ENCODE data around the gene PPP3R1. TPM values are rescaled to one million over a fixed set of nuclear protein-coding genes. Genes with fewer than 3 reads are reported as not detected.

PPP3R1 gene
- total RNA-seq = 84.2 and 85.9 TPM in 2 replicates

DNA sequence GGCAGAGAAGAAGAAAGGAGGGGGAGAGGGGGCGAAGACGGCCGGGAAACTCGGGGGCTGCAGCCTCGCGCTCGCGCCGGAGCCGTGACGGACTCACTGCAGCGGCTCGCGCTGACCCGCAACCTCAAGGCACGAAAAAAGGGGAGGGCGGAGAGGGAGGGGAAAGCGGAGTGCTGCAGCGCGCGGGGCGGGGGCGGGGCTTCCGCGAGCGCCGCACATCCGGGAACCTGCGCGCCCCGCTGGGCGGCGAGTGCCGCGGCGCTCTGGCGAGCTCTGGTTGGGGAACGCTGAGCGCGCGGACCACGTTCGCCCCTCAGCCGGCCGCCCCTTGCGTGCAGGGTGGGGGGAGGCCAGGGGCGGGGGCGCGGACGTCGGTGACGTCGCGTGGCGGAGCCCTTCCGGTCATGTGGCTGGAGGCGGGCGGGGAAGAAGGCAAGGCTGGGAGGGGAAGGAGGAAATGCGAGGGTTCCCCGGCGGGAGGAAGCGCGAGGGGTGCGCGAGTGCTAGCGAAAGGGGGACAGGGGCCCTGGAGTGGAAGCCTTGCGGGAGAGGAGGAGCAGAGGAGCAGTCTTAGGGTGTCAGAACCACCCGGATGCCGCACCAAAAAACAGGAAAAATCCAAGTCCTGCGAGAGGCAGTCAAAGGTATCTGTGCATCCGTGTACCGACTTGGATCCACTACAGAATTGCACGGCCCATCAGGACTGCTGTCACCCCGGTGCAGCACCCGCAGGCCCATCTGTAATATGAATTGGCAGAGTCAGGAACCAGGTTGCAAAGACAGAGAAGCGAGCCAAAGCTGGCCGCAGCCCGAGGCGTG, at the start of gene PPP3R1:
Gene PPP3R1, minus strand, starts transcription at position 133 of the 819 bp plus-strand sequence. CDS start 405 bp downstream, outside the sequence.
- intact Hi-C loops (cut with micrococcal nuclease) = loop anchor here (1.0 to 10.0 kb wide), 7 partner anchors 110 to 1938 kb away; partner anchors contain the start of genes APLF, C2orf42 and FBXO48
- peaks cover 6% of the 10 kb centered on the region for H3K27me3 Mint-ChIP-seq (ENCODE audit: insufficient read depth)
- peaks cover 50% of the 10 kb centered on the region for H3K4me1 Mint-ChIP-seq (ENCODE audit: low read depth)

GRCh38 chr2:68295516-68295915, 43.2 kb upstream of the PPP3R1 start:
- no peak overlapping the region for H3K4me3 Mint-ChIP-seq
- H3K27me3 Mint-ChIP-seq (ENCODE audit: insufficient read depth) = peaks cover 12% of the 10 kb centered on the region
- no peaks in the 10 kb centered on the region for H3K4me1 Mint-ChIP-seq (ENCODE audit: low read depth)
- no peak overlapping the region for H3K27ac Mint-ChIP-seq
- no peaks in the 10 kb centered on the region for H3K36me3 Mint-ChIP-seq (ENCODE audit: low read depth)
- H3K9me3 Mint-ChIP-seq = no peaks in the 10 kb centered on the region
- intact Hi-C loops (cut with micrococcal nuclease) = no loop called here
- DNase-seq (ENCODE audit: low spot score) = no peak

More for the DNA sequence above, at the start of gene PPP3R1:
- Mint-ChIP-seq H3K36me3 (ENCODE audit: low read depth) (peaks cover 18% of the 10 kb centered on the region), H3K4me3 (peak within 1 kb of the TSS; percentile 96), H3K27ac (peak within 1 kb of the TSS; percentile 97), H3K9me3 (no peaks in the 10 kb centered on the region)
- peak; percentile 95 for DNase-seq (ENCODE audit: low spot score)

- intact Hi-C loops (cut with micrococcal nuclease) = no loop called here
- peaks cover 13% of the 10 kb centered on the region for H3K27me3 Mint-ChIP-seq (ENCODE audit: insufficient read depth)
- no peaks in the 10 kb centered on the region for H3K4me1 Mint-ChIP-seq (ENCODE audit: low read depth)
Observed at GRCh38 chr2:68294913-68295312, 42.6 kb upstream of the PPP3R1 start.

DNA sequence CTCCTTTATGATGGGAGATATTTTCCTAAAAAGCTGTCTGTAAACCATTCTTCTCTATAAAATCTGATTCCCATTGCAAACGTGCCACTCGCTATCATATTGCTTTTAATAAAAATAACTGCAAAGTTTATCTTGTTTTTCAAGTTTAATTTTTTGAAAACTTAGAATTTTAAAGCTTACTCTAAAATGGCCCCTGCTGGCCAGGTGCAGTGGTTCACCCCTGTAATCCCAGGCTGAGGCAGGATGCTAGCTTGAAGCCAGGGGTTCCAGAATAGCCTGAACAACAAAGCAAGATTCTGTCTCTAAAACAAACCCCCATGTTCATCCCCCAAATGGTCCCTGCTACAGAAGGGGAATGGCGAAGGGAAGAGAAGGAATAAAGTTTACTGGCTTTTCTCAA, 41.9 kb upstream of the PPP3R1 start:
- DNase-seq (ENCODE audit: low spot score) = no peak
- no peak overlapping the region for H3K4me3 Mint-ChIP-seq
- no peaks in the 10 kb centered on the region for H3K9me3 Mint-ChIP-seq
- H3K27ac Mint-ChIP-seq = no peak overlapping the region
- peaks cover 15% of the 10 kb centered on the region for H3K27me3 Mint-ChIP-seq (ENCODE audit: insufficient read depth)
- intact Hi-C loops (cut with micrococcal nuclease) = no loop called here
- H3K36me3 Mint-ChIP-seq (ENCODE audit: low read depth) = no peaks in the 10 kb centered on the region
- no peaks in the 10 kb centered on the region for H3K4me1 Mint-ChIP-seq (ENCODE audit: low read depth)

More at GRCh38 chr2:68294913-68295312, 42.6 kb upstream of the PPP3R1 start:
- DNase-seq (ENCODE audit: low spot score) = no peak
- Mint-ChIP-seq H3K9me3 (no peaks in the 10 kb centered on the region), H3K27ac (no peak overlapping the region), H3K4me3 (no peak overlapping the region), H3K36me3 (ENCODE audit: low read depth) (no peaks in the 10 kb centered on the region)

GRCh38 chr2:68293755-68294154, 41.4 kb upstream of the PPP3R1 start:
- intact Hi-C loops (cut with micrococcal nuclease) = no loop called here
- DNase-seq (ENCODE audit: low spot score) = no peak
- Mint-ChIP-seq H3K9me3 (no peaks in the 10 kb centered on the region), H3K36me3 (ENCODE audit: low read depth) (no peaks in the 10 kb centered on the region), H3K27me3 (ENCODE audit: insufficient read depth) (peaks cover 13% of the 10 kb centered on the region), H3K4me1 (ENCODE audit: low read depth) (no peaks in the 10 kb centered on the region), H3K27ac (no peak overlapping the region), H3K4me3 (no peak overlapping the region)

DNA sequence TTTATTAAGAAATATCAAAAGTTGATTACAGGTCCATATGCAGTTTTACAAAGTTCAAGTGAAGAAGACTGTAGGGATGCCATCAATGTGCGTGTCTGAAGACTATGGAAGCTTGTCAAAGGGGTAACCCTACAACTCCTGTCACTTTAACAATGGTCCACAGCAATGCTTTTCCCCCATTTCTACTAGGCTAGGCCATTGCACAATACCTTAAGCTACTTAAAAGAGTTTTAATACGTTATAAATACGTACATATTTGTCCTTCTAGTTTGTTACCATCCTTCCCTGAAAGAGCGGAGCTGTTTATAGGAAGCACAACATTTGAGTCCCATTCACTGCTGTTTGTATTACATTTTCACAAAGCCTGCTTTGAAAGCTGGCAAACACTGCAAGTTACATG, 40.7 kb upstream of the PPP3R1 start:
- Mint-ChIP-seq H3K36me3 (ENCODE audit: low read depth) (no peaks in the 10 kb centered on the region), H3K27me3 (ENCODE audit: insufficient read depth) (peaks cover 17% of the 10 kb centered on the region), H3K27ac (no peak overlapping the region), H3K4me3 (no peak overlapping the region), H3K4me1 (ENCODE audit: low read depth) (no peaks in the 10 kb centered on the region), H3K9me3 (no peaks in the 10 kb centered on the region)
- intact Hi-C loops (cut with micrococcal nuclease) = no loop called here
- DNase-seq (ENCODE audit: low spot score) = no peak

- Mint-ChIP-seq H3K9me3 (no peaks in the 10 kb centered on the region), H3K36me3 (ENCODE audit: low read depth) (no peaks in the 10 kb centered on the region), H3K4me3 (no peak overlapping the region), H3K27ac (no peak overlapping the region), H3K27me3 (ENCODE audit: insufficient read depth) (peaks cover 25% of the 10 kb centered on the region), H3K4me1 (ENCODE audit: low read depth) (no peaks in the 10 kb centered on the region)
- DNase-seq (ENCODE audit: low spot score) = no peak
- intact Hi-C loops (cut with micrococcal nuclease) = loop anchor here (1.0 kb wide), 1 partner anchor 170 kb away; no protein-coding TSS in a partner anchor
Observed at GRCh38 chr2:68292108-68292710, 39.9 kb upstream of the PPP3R1 start.

DNA sequence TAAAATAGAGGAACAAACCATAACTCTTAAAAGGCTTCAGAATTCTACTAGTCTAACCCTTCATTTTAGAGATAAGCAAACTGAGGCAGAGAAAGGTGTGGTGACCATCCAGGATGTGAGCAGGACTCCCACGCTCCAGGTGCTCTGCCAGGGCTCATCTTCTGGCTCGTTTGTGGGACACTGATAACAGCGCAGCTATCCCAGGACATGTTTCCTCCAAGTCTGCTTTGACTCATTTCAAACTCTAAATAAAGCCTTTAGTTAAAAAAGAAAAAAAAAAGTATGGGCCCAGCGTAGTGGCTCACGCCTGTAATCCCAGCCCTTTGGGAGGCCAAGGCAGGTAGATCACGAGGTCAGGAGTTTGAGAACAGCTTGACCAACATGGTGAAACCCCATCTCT, 39.0 kb upstream of the PPP3R1 start:
- Mint-ChIP-seq H3K27me3 (ENCODE audit: insufficient read depth) (peaks cover 34% of the 10 kb centered on the region), H3K9me3 (no peaks in the 10 kb centered on the region), H3K4me1 (ENCODE audit: low read depth) (no peaks in the 10 kb centered on the region), H3K4me3 (no peak overlapping the region), H3K36me3 (ENCODE audit: low read depth) (no peaks in the 10 kb centered on the region), H3K27ac (no peak overlapping the region)
- no peak for DNase-seq (ENCODE audit: low spot score)
- intact Hi-C loops (cut with micrococcal nuclease) = no loop called here

GRCh38 chr2:68290901-68291300, 38.6 kb upstream of the PPP3R1 start:
- no peaks in the 10 kb centered on the region for H3K9me3 Mint-ChIP-seq
- no peaks in the 10 kb centered on the region for H3K4me1 Mint-ChIP-seq (ENCODE audit: low read depth)
- H3K27ac Mint-ChIP-seq = no peak overlapping the region
- no peak for DNase-seq (ENCODE audit: low spot score)
- H3K27me3 Mint-ChIP-seq (ENCODE audit: insufficient read depth) = peaks cover 34% of the 10 kb centered on the region
- intact Hi-C loops (cut with micrococcal nuclease) = no loop called here
- H3K4me3 Mint-ChIP-seq = no peak overlapping the region
- H3K36me3 Mint-ChIP-seq (ENCODE audit: low read depth) = no peaks in the 10 kb centered on the region

- DNase-seq (ENCODE audit: low spot score) = no peak
- peaks cover 49% of the 10 kb centered on the region for H3K27me3 Mint-ChIP-seq (ENCODE audit: insufficient read depth)
- no peaks in the 10 kb centered on the region for H3K9me3 Mint-ChIP-seq
- no peaks in the 10 kb centered on the region for H3K36me3 Mint-ChIP-seq (ENCODE audit: low read depth)
- H3K4me3 Mint-ChIP-seq = no peak overlapping the region
- intact Hi-C loops (cut with micrococcal nuclease) = no loop called here
- no peak overlapping the region for H3K27ac Mint-ChIP-seq
- no peaks in the 10 kb centered on the region for H3K4me1 Mint-ChIP-seq (ENCODE audit: low read depth)
Observed at GRCh38 chr2:68287580-68288441, 35.5 kb upstream of the PPP3R1 start.

DNA sequence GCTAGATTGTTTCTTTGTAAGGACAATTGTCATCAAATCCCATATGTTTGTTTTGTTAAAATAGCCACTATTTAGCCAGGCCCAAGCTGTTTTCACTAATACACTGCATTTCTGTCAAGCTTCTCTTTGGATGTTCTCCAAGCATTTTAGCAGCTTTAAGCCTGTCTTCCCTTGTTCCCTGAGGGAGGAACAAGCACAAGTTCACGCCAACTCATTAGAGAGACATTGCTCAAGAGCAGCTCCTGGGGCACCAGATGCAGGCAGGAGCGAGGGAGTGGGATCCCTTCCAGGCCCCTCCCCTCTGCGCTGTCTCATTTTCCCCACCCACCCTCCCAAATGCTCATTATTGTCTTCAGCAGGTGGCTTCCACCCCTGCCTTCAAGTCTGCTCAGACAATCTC, 32.6 kb upstream of the PPP3R1 start:
- intact Hi-C loops (cut with micrococcal nuclease) = no loop called here
- peaks cover 55% of the 10 kb centered on the region for H3K27me3 Mint-ChIP-seq (ENCODE audit: insufficient read depth)

DNA sequence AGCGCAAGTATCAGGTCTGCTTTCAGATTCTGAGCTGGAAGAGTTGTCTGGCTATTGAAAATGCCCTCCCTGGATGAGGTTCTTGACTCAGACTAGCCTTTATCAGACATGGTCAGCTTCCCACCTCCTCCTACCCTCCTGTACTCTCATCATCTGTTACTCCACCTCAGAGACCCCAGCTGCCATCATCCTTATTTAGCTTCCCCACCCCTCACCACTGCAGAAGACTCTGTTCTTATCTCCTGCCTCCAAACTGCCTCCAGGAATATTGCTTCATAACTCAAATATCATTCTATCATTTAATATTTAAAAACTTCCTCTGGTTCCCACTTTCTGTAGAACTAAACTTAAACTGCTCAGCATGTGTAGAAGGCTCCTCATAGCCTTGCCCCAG, 31.1 kb upstream of the PPP3R1 start:
- Mint-ChIP-seq H3K36me3 (ENCODE audit: low read depth) (no peaks in the 10 kb centered on the region), H3K4me1 (ENCODE audit: low read depth) (no peaks in the 10 kb centered on the region), H3K27me3 (ENCODE audit: insufficient read depth) (peaks cover 50% of the 10 kb centered on the region), H3K9me3 (no peaks in the 10 kb centered on the region), H3K27ac (no peak overlapping the region), H3K4me3 (no peak overlapping the region)
- intact Hi-C loops (cut with micrococcal nuclease) = loop anchor here (1.0 kb wide), 1 partner anchor 158 kb away; no protein-coding TSS in a partner anchor
- no peak for DNase-seq (ENCODE audit: low spot score)

More for the DNA sequence above, 32.6 kb upstream of the PPP3R1 start:
- Mint-ChIP-seq H3K9me3 (no peaks in the 10 kb centered on the region), H3K4me1 (ENCODE audit: low read depth) (no peaks in the 10 kb centered on the region), H3K36me3 (ENCODE audit: low read depth) (no peaks in the 10 kb centered on the region), H3K27ac (no peak overlapping the region), H3K4me3 (no peak overlapping the region)
- DNase-seq (ENCODE audit: low spot score) = no peak

Data from activated T-helper 1 cell treated with anti-CD3 and anti-CD28 coated beads, Interleukin-12 subunit alpha, Interleukin-12 subunit beta, Interleukin-2, Interleukin-4 antibody, amounts not matched to agents 30 ng/mL and 10 ng/mL and 1 ng/mL, durations not matched to agents 14 hours and 24 hours and 36 hours (primary cell).